Pancreas (tissue), 10 donors: ENCODE results near the gene MORC4. TPM values are rescaled to one million over a fixed set of nuclear protein-coding genes. Genes with fewer than 3 reads are reported as not detected.

Experiments used
- ATAC-seq, 4 donors: fragments of 200-7000 bp; cut with Tn5 transposase; one replicate each; pipeline versions ENCODE4 v1.8.0 to v1.9.1; 2020; ENCODE audit warnings: mild to moderate bottlenecking in 4 of 4, moderate library complexity in 4 of 4
- DNase-seq, 6 donors: peaks; one replicate each; pipeline ENCODE4 v3.0.0-alpha.2; 2020
- FAIRE-seq: peaks from 2 replicates; lab custom pipeline; 2012; peaks lifted over from hg19 to GRCh38; lab: Jason Lieb, UNC
- H3K27ac ChIP-seq, 4 donors: fragments of 200-600 bp; sonication (generic); 1 replicate in 3 of 4; 2 replicates in 1 of 4; pipeline versions ENCODE4 v1.5.0 to v1.8.0; 2020
- H3K27me3 ChIP-seq, 4 donors: fragments of 200-600 bp; one replicate each; pipeline ENCODE4 v1.8.0; 2021
- H3K36me3 ChIP-seq, 3 donors: fragments of 200-600 bp; sonication (generic) in 1 of 3; one replicate each; pipeline versions ENCODE4 v1.5.0 to v1.8.0; 2020 to 2021
- H3K4me1 ChIP-seq, 3 donors: fragments of 200-600 bp; one replicate each; pipeline ENCODE4 v1.8.0; 2021
- H3K4me3 ChIP-seq, 4 donors: fragments of 200-600 bp; sonication (generic) in 2 of 4; one replicate each; pipeline versions ENCODE4 v1.5.0 to v1.8.0; 2020 to 2021
- H3K9me3 ChIP-seq, 4 donors: fragments of 200-600 bp; one replicate each; pipeline ENCODE4 v1.8.0; 2021
- CTCF ChIP-seq, 4 donors: fragments of 200-600 bp; sonication (generic) in 3 of 4; IDR thresholded peaks; one replicate each; pipeline versions ENCODE4 v1.5.0 to v1.8.0; 2021; ENCODE audit warnings: antibody characterized with exemption in 4 of 4
- WGBS, 2 donors: extraction: QIAGEN DNeasy Blood & Tissue Kit; methylation state at CpG; one replicate each; pipeline ENCODE4 v1.1.7; 2013; 5-methylcytosine and 5-hydroxymethylcytosine counted together
- intact Hi-C, 3 donors: fragments of 100-400 bp; cut with DNase I; formaldehyde crosslinking; loops; one replicate each; pipeline versions ENCODE4 v1.11.1 to v1.14.2; 2022
- polyA plus RNA-seq, 2 donors: library from polyadenylated mRNA; stranded (reverse); fragments of 200-250 nt; gene quantifications; one replicate each; pipeline ENCODE4 v1.2.3, GENCODE V29; 2013
- total RNA-seq, 6 donors: library from RNA; stranded (reverse); fragmentation: NEBNext Ultra II Directional in 4 of 6; extraction: Animal tissue kit (Norgen Biotek cat#: 25700) in 4 of 6; gene quantifications; one replicate each; pipeline versions ENCODE4 v1.2.1 to v1.2.4, GENCODE V29; 2021 to 2023
- donor health status: healthy with polysubstance abuse.
- donor health status: DM: no; HTN: no; CAD: no; lungs with moderate emphysema.
- donor health status: DM: no; HTN: no; CAD: no.
- donor health status: control.
- donor health status: control.
- donor health status: Bipolar disorder and iron deficiency.
- donor health status: DM: yes; HTN: yes; CAD: no.
- donor health status: DM: no; HTN: no; CAD: no.
- donor health status: DM: no; HTN: no; CAD: no.
- donor health status: DM: yes; HTN: yes; CAD: no.

The MORC4 gene
- total and polyA plus RNA-seq, 8 donors = 5.4 to 12.6 (median 9.9) TPM

GRCh38 chrX:106932492-106932923 is 67.5 kb downstream of the MORC4 start:
- ATAC-seq (peak in 2 of 4 donors; percentile 6 to 22), DNase-seq (no peak), FAIRE-seq (no peak)
- no peak for TF ChIP-seq CTCF (IDR thresholded peaks at IDR 0.05)
- H3K4me1 ChIP-seq = peaks cover 0 to 21% (median under 1%) of the 10 kb centered on the region in 3 donors
- H3K27me3 ChIP-seq = no peaks in the 10 kb centered on the region
- H3K4me3 ChIP-seq = no peak overlapping the region
- 73 to 82% methylated on average over 4 of the region's 4 CpGs for WGBS, 2 donors
- no peaks in the 10 kb centered on the region for H3K9me3 ChIP-seq
- intact Hi-C loops = no loop called here
- no peaks in the 10 kb centered on the region for H3K36me3 ChIP-seq
- peak overlapping the region in 1 of 4 donors; percentile 57 for H3K27ac ChIP-seq

GRCh38 chrX:106931831-106932491 is 68.1 kb downstream of the MORC4 start:
- Histone ChIP-seq H3K9me3 (no peaks in the 10 kb centered on the region), H3K27me3 (no peaks in the 10 kb centered on the region), H3K36me3 (no peaks in the 10 kb centered on the region), H3K4me3 (no peak overlapping the region), H3K27ac (peak overlapping the region in 1 of 4 donors; percentile 57), H3K4me1 (peaks cover 0 to 26% (median 6%) of the 10 kb centered on the region in 3 donors)
- WGBS, 2 donors = 92 to 95% methylated on average over 3 of the region's 3 CpGs
- intact Hi-C loops = no loop called here
- DNase-seq (no peak), ATAC-seq (no peak), FAIRE-seq (no peak)
- TF ChIP-seq CTCF (IDR thresholded peaks at IDR 0.05) = no peak

GRCh38 chrX:106928227-106928626 is 71.8 kb downstream of the MORC4 start:
- FAIRE-seq (no peak), DNase-seq (no peak), ATAC-seq (peak in 3 of 4 donors; percentile 16 to 38 (median 17))
- H3K9me3 ChIP-seq = no peaks in the 10 kb centered on the region
- H3K36me3 ChIP-seq = no peaks in the 10 kb centered on the region
- intact Hi-C loops = no loop called here
- peak overlapping the region in 1 of 4 donors; percentile 11 for H3K4me3 ChIP-seq
- peak overlapping the region in 3 of 4 donors; percentile 31 to 60 (median 50) for H3K27ac ChIP-seq
- no peak for TF ChIP-seq CTCF (IDR thresholded peaks at IDR 0.05)
- peaks cover 0 to 21% (median 7%) of the 10 kb centered on the region in 3 donors for H3K4me1 ChIP-seq
- H3K27me3 ChIP-seq = no peaks in the 10 kb centered on the region
- 75 to 87% methylated on average over 4 of the region's 4 CpGs for WGBS, 2 donors

GRCh38 chrX:106927700-106928099 is 72.3 kb downstream of the MORC4 start:
- intact Hi-C loops = no loop called here
- Histone ChIP-seq H3K4me1 (peaks cover 0 to 16% (median 7%) of the 10 kb centered on the region in 3 donors), H3K4me3 (no peak overlapping the region), H3K27me3 (no peaks in the 10 kb centered on the region), H3K36me3 (no peaks in the 10 kb centered on the region), H3K9me3 (no peaks in the 10 kb centered on the region), H3K27ac (peak overlapping the region; percentile 24 to 69 (median 56))
- ATAC-seq = peak; percentile 94 to 96 (median 94)
- no peak for FAIRE-seq
- TF ChIP-seq CTCF (IDR thresholded peaks at IDR 0.05) = no peak
- 18 to 19% methylated on average over 5 of the region's 5 CpGs for WGBS, 2 donors
- peak; percentile 72 to 90 (median 85) for DNase-seq

- intact Hi-C loops = no loop called here
- Histone ChIP-seq H3K9me3 (no peaks in the 10 kb centered on the region), H3K4me3 (no peak overlapping the region), H3K36me3 (no peaks in the 10 kb centered on the region), H3K27ac (peak overlapping the region; percentile 24 to 69 (median 56)), H3K4me1 (peaks cover 0 to 14% (median 7%) of the 10 kb centered on the region in 3 donors), H3K27me3 (no peaks in the 10 kb centered on the region)
- no peak for TF ChIP-seq CTCF (IDR thresholded peaks at IDR 0.05)
- WGBS, 2 donors = 75 to 79% methylated on average over 3 of the region's 3 CpGs
- ATAC-seq (peak in 1 of 4 donors; percentile 5), DNase-seq (no peak), FAIRE-seq (no peak)
Measured at GRCh38 chrX:106927023-106927422, 73.0 kb downstream of the MORC4 start.
